Measurements from ENCODE around the gene VPS4B. TPM values are rescaled to one million over a fixed set of nuclear protein-coding genes. Genes with fewer than 3 reads are reported as not detected.

VPS4B gene
- total and polyA plus RNA-seq, 7 donors, result 31.4 to 69.4 (median 40.0) TPM

GRCh38 chr18:63339920-63340484, 82.3 kb downstream of the VPS4B start:
- Histone ChIP-seq H3K27ac (no peak overlapping the region), H3K4me3 (no peak overlapping the region), H3K9me3 (no peaks in the 10 kb centered on the region), H3K4me1 (peaks cover 0 to 6% (median 3%) of the 10 kb centered on the region in 4 donors), H3K27me3 (no peaks in the 10 kb centered on the region), H3K36me3 (peaks cover 3 to 87% (median 16%) of the 10 kb centered on the region in 4 donors)
- no peak for DNase-seq
- TF ChIP-seq CTCF (IDR thresholded peaks at IDR 0.05), result no peak
- no peak for TF ChIP-seq POLR2AphosphoS5 (IDR thresholded peaks at IDR 0.05)
- TF ChIP-seq POLR2A (IDR thresholded peaks at IDR 0.05), result no peak
- TF ChIP-seq EP300 (IDR thresholded peaks at IDR 0.05), result no peak
- intact Hi-C loops (cut with DNase I), result no loop called here
- WGBS, 2 donors, result 37 to 51% methylated on average over 4 of the region's 4 CpGs

Other genes starting within 250 kb of the VPS4B start
- gene BCL2, start 102.7 kb downstream of the VPS4B start, total RNA-seq, result 10 to 100 TPM; 11.3 to 25.7 (median 18.1) TPM
- gene BCL2, start 102.7 kb downstream of the VPS4B start, polyA plus RNA-seq, result 1 to 10 TPM; 2.8 to 9.7 (median 3.6) TPM
- gene KDSR, start 55.3 kb downstream of the VPS4B start, total RNA-seq, result 10 to 100 TPM; 33.2 to 50.5 (median 42.7) TPM
- gene KDSR, start 55.3 kb downstream of the VPS4B start, polyA plus RNA-seq, result 10 to 100 TPM in 2 of 3 donors, 1 to 10 TPM in 1; 7.6 to 19.3 (median 10.8) TPM
- not detected for gene SERPINB5, start 54.5 kb upstream of the VPS4B start, total RNA-seq
- gene SERPINB5, start 54.5 kb upstream of the VPS4B start, polyA plus RNA-seq, result 1 to 10 TPM; 1.2 to 2.9 (median 1.6) TPM
- not detected for gene SERPINB12, start 119.9 kb upstream of the VPS4B start, total RNA-seq
- not detected for gene SERPINB12, start 119.9 kb upstream of the VPS4B start, polyA plus RNA-seq
- not detected for gene SERPINB13, start 164.9 kb upstream of the VPS4B start, total RNA-seq
- gene SERPINB13, start 164.9 kb upstream of the VPS4B start, polyA plus RNA-seq, result 1 to 10 TPM in 1 of 3 donors, under 1 TPM in 1, not detected in 1; 0.01 to 1.8 TPM
- not detected for gene SERPINB4, start 221.8 kb upstream of the VPS4B start, total RNA-seq
- under 1 TPM in 1 of 3 donors, not detected in 2; 0.07 TPM for gene SERPINB4, start 221.8 kb upstream of the VPS4B start, polyA plus RNA-seq
- not detected for gene SERPINB3, start 239.4 kb upstream of the VPS4B start, total RNA-seq
- gene SERPINB3, start 239.4 kb upstream of the VPS4B start, polyA plus RNA-seq, result 1 to 10 TPM in 1 of 3 donors, under 1 TPM in 1, not detected in 1; 0.04 to 1.2 TPM